GM23338 (cell line): ENCODE data around the gene MAGI1. TPM values are rescaled to one million over a fixed set of nuclear protein-coding genes. Genes with fewer than 3 reads are reported as not detected.

Experiments
- ATAC-seq: fragments of 200-7000 bp; cut with Tn5 transposase; 3 replicates; pipeline ENCODE4 v1.9.1; 2020
- DNase-seq: peaks from one replicate; pipeline ENCODE4 v3.0.0-alpha.2; 2015; ENCODE audit warnings: low spot score
- H2AFZ ChIP-seq: fragments of 200-600 bp; sonication (generic); 2 replicates; pipeline ENCODE4 v1.8.0; 2016; ENCODE audit warnings: antibody characterized with exemption, mild to moderate bottlenecking, moderate library complexity
- H3F3A ChIP-seq: fragments of 200-600 bp; sonication (generic); replicated peaks from 2 replicates; pipeline ENCODE4 v1.8.0; 2017; ENCODE audit warnings: antibody characterized with exemption, mixed run types, low read depth
- H3K27ac ChIP-seq: fragments of 200-600 bp; sonication (generic); 2 replicates; pipeline ENCODE4 v1.6.1; 2016; ENCODE audit warnings: low read depth
- H3K27me3 ChIP-seq: fragments of 200-600 bp; sonication (generic); 2 replicates; pipeline ENCODE4 v1.8.0; 2016; ENCODE audit warnings: mild to moderate bottlenecking, mixed run types, moderate library complexity; ENCODE audit not compliant: insufficient read depth
- H3K36me3 ChIP-seq: fragments of 200-600 bp; sonication (generic); 2 replicates; pipeline ENCODE4 v1.8.0; 2016; ENCODE audit warnings: mild to moderate bottlenecking; ENCODE audit not compliant: insufficient read depth
- H3K4me1 ChIP-seq: fragments of 200-600 bp; sonication (generic); 2 replicates; pipeline ENCODE4 v1.8.0; 2016; ENCODE audit warnings: mild to moderate bottlenecking, moderate library complexity; ENCODE audit not compliant: insufficient read depth
- H3K4me2 ChIP-seq: fragments of 200-600 bp; sonication (generic); 2 replicates; pipeline ENCODE4 v1.7.1; 2017; ENCODE audit warnings: mixed run types
- H3K4me3 ChIP-seq: fragments of 200-600 bp; sonication (generic); 2 replicates; pipeline ENCODE4 v1.6.1; 2016; ENCODE audit warnings: mixed run types
- H3K79me2 ChIP-seq: fragments of 200-600 bp; sonication (generic); replicated peaks from 2 replicates; pipeline ENCODE4 v1.8.0; 2017; ENCODE audit warnings: mild to moderate bottlenecking; ENCODE audit not compliant: insufficient read depth
- H3K9me2 ChIP-seq: fragments of 200-600 bp; sonication (generic); 2 replicates; pipeline ENCODE4 v1.8.0; 2017; ENCODE audit not compliant: insufficient read depth
- H4K20me1 ChIP-seq: fragments of 200-600 bp; sonication (generic); replicated peaks from 2 replicates; pipeline ENCODE4 v1.8.0; 2017; ENCODE audit warnings: mild to moderate bottlenecking; ENCODE audit not compliant: insufficient read depth
- H3K27ac Mint-ChIP-seq: 2 replicates; pipeline ENCODE4 v1.8.0; 2020; ENCODE audit warnings: inconsistent platforms, mild to moderate bottlenecking, moderate library complexity, mixed read lengths
- H3K27me3 Mint-ChIP-seq: 3 replicates; pipeline ENCODE4 v1.8.0; 2022; ENCODE audit warnings: low read depth, mild to moderate bottlenecking, moderate library complexity, mixed read lengths, inconsistent platforms; ENCODE audit not compliant: insufficient read depth, poor library complexity
- H3K36me3 Mint-ChIP-seq: 3 replicates; pipeline ENCODE4 v1.8.0; 2021; ENCODE audit warnings: low read depth, mild to moderate bottlenecking, inconsistent platforms, moderate library complexity, mixed read lengths
- H3K4me1 Mint-ChIP-seq: 3 replicates; pipeline ENCODE4 v1.8.0; 2020; ENCODE audit warnings: mild to moderate bottlenecking, inconsistent platforms, mixed read lengths
- H3K4me3 Mint-ChIP-seq: 3 replicates; pipeline ENCODE4 v1.8.0; 2021; ENCODE audit warnings: moderate library complexity, mild to moderate bottlenecking, inconsistent platforms, mixed read lengths
- H3K9me3 Mint-ChIP-seq: 3 replicates; pipeline ENCODE4 v1.8.0; 2020; ENCODE audit warnings: moderate library complexity, mild to moderate bottlenecking, inconsistent platforms, mixed read lengths
- CREB1 ChIP-seq: fragments of 250-450 bp; sonication (Bioruptor Pico); IDR thresholded peaks from 2 replicates; pipeline ENCODE4 v1.5.0; 2020; ENCODE audit warnings: low read depth, mild to moderate bottlenecking, moderate library complexity
- CTCF ChIP-seq, 2 experiments: fragments of 200-600 bp in 1 of 2; sonication (generic) in 1 of 2; conservative IDR thresholded peaks; 2 replicates each; pipeline versions ENCODE4 v1.5.1 to v1.6.1; 2016 to 2017; ENCODE audit warnings: antibody characterized with exemption in 2 of 2, low read depth in 2 of 2, mild to moderate bottlenecking in 2 of 2, moderate library complexity in 1 of 2
- EZH2 ChIP-seq: fragments of 200-600 bp; sonication (generic); IDR thresholded peaks from one replicate; pipeline ENCODE4 v1.8.0; 2017; ENCODE audit warnings: antibody characterized with exemption, mild to moderate bottlenecking, low read depth; ENCODE audit not compliant: unreplicated experiment
- EZH2phosphoT487 ChIP-seq: fragments of 200-600 bp; sonication (generic); IDR thresholded peaks from one replicate; pipeline ENCODE4 v1.8.1; 2018; ENCODE audit warnings: antibody characterized with exemption; ENCODE audit not compliant: unreplicated experiment
- JUNB ChIP-seq: IDR thresholded peaks from one replicate; pipeline ENCODE4 v1.6.1; 2016; ENCODE audit warnings: antibody characterized with exemption; ENCODE audit not compliant: unreplicated experiment
- NANOG ChIP-seq: IDR thresholded peaks from 2 replicates; pipeline ENCODE4 v1.6.1; 2016; ENCODE audit warnings: antibody characterized with exemption, borderline replicate concordance
- POLR2AphosphoS5 ChIP-seq: IDR thresholded peaks from 2 replicates; pipeline ENCODE4 v1.6.1; 2016; ENCODE audit warnings: antibody characterized with exemption, low read depth
- REST ChIP-seq: IDR thresholded peaks from one replicate; pipeline ENCODE4 v1.6.1; 2018; ENCODE audit warnings: antibody characterized with exemption; ENCODE audit not compliant: unreplicated experiment
- STAT1 ChIP-seq: IDR thresholded peaks from one replicate; pipeline ENCODE4 v1.6.1; 2016; ENCODE audit warnings: antibody characterized with exemption; ENCODE audit not compliant: unreplicated experiment
- ZNF114 ChIP-seq: fragments of 250-450 bp; sonication (Bioruptor Pico); IDR thresholded peaks from 2 replicates; pipeline ENCODE4 v1.5.0; 2020; ENCODE audit warnings: mild to moderate bottlenecking, moderate library complexity
- ZNF331 ChIP-seq: fragments of 250-450 bp; sonication (Bioruptor Pico); IDR thresholded peaks from 2 replicates; pipeline ENCODE4 v1.5.0; 2020; ENCODE audit warnings: low read depth, mild to moderate bottlenecking, moderate library complexity
- polyA plus RNA-seq: library from polyadenylated mRNA; unstranded; fragments of >200 nt; fragmentation: Nextera tagmentation; extraction: Ambion mirVana; gene quantifications from 2 replicates; pipeline ENCODE4 v1.2.1, GENCODE V29; 2016
- total RNA-seq: library from RNA; depleted of rRNA; stranded (reverse); fragments of >200 nt; shearing (Covaris generic); gene quantifications from 2 replicates; pipeline ENCODE4 v1.2.3, GENCODE V29; 2014
- TF ChIP-seq, protein P1 (sequence below): IDR thresholded peaks from 2 replicates; pipeline ENCODE4 v1.6.1; 2016; ENCODE audit warnings: antibody characterized with exemption
- TF ChIP-seq, protein P2 (sequence below): fragments of 250-450 bp; sonication (Bioruptor Pico); IDR thresholded peaks from 2 replicates; pipeline ENCODE4 v1.5.0; 2020; ENCODE audit warnings: mild to moderate bottlenecking, moderate library complexity

The MAGI1 gene
- total and polyA plus RNA-seq, 2 experiments from 2014 or later: 27.4 to 71.2 TPM

DNA sequence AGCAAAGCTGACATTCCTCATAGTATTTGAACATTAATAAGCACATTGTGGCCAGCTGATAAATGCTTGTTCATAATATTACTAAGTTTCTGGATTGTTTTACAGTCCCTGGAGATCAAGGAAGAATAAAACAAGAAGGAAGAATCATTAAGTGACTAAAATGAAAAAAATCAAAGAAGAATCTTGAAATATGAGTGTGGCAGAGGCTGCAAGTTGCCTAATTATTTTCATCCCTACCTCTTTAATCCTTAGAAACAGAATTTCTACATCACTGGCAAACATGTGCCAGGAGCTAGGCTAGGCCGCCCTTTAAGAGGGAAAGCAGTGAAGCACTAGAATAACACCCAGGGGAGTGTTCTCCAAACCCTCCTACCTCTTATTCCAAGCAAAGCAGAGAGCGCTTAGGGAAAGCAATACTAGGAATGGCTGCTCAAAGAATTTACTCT lies 98.9 kb downstream of the MAGI1 start:
- Histone ChIP-seq H4K20me1 (peaks cover 20% of the 10 kb centered on the region), H3K4me2 (no peak overlapping the region), H3F3A (no peaks in the 10 kb centered on the region), H3K27me3 (no peaks in the 10 kb centered on the region), H3K4me1 (peaks cover 15% of the 10 kb centered on the region), H3K36me3 (no peaks in the 10 kb centered on the region), H3K27ac (no peak overlapping the region), H3K9me2 (0 out of 2 replicates have a peak, but pooled peaks cover 4% of the 10 kb centered on the region), H3K4me3 (no peak overlapping the region), H2AFZ (no peak overlapping the region), H3K79me2 (peaks cover 69% of the 10 kb centered on the region)
- ATAC-seq: peak; percentile 58
- no peak overlapping the region for H3K27ac Mint-ChIP-seq
- H3K4me1 Mint-ChIP-seq: peaks cover 37% of the 10 kb centered on the region
- no peak for TF ChIP-seq ZNF114 (CRISPR knock-in tag)
- no peak for TF ChIP-seq REST
- no peak for TF ChIP-seq JUNB
- no peak for TF ChIP-seq CTCF (conservative IDR thresholded peaks at IDR 0.05; ENCODE audit: low read depth in 2 of 2)
- no peak for TF ChIP-seq EZH2
- TF ChIP-seq POLR2AphosphoS5: no peak
- TF ChIP-seq STAT1: no peak
- TF ChIP-seq, protein P1, sequence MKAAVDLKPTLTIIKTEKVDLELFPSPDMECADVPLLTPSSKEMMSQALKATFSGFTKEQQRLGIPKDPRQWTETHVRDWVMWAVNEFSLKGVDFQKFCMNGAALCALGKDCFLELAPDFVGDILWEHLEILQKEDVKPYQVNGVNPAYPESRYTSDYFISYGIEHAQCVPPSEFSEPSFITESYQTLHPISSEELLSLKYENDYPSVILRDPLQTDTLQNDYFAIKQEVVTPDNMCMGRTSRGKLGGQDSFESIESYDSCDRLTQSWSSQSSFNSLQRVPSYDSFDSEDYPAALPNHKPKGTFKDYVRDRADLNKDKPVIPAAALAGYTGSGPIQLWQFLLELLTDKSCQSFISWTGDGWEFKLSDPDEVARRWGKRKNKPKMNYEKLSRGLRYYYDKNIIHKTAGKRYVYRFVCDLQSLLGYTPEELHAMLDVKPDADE: no peak
- TF ChIP-seq CREB1 (CRISPR knock-in tag): no peak
- TF ChIP-seq, protein P2, sequence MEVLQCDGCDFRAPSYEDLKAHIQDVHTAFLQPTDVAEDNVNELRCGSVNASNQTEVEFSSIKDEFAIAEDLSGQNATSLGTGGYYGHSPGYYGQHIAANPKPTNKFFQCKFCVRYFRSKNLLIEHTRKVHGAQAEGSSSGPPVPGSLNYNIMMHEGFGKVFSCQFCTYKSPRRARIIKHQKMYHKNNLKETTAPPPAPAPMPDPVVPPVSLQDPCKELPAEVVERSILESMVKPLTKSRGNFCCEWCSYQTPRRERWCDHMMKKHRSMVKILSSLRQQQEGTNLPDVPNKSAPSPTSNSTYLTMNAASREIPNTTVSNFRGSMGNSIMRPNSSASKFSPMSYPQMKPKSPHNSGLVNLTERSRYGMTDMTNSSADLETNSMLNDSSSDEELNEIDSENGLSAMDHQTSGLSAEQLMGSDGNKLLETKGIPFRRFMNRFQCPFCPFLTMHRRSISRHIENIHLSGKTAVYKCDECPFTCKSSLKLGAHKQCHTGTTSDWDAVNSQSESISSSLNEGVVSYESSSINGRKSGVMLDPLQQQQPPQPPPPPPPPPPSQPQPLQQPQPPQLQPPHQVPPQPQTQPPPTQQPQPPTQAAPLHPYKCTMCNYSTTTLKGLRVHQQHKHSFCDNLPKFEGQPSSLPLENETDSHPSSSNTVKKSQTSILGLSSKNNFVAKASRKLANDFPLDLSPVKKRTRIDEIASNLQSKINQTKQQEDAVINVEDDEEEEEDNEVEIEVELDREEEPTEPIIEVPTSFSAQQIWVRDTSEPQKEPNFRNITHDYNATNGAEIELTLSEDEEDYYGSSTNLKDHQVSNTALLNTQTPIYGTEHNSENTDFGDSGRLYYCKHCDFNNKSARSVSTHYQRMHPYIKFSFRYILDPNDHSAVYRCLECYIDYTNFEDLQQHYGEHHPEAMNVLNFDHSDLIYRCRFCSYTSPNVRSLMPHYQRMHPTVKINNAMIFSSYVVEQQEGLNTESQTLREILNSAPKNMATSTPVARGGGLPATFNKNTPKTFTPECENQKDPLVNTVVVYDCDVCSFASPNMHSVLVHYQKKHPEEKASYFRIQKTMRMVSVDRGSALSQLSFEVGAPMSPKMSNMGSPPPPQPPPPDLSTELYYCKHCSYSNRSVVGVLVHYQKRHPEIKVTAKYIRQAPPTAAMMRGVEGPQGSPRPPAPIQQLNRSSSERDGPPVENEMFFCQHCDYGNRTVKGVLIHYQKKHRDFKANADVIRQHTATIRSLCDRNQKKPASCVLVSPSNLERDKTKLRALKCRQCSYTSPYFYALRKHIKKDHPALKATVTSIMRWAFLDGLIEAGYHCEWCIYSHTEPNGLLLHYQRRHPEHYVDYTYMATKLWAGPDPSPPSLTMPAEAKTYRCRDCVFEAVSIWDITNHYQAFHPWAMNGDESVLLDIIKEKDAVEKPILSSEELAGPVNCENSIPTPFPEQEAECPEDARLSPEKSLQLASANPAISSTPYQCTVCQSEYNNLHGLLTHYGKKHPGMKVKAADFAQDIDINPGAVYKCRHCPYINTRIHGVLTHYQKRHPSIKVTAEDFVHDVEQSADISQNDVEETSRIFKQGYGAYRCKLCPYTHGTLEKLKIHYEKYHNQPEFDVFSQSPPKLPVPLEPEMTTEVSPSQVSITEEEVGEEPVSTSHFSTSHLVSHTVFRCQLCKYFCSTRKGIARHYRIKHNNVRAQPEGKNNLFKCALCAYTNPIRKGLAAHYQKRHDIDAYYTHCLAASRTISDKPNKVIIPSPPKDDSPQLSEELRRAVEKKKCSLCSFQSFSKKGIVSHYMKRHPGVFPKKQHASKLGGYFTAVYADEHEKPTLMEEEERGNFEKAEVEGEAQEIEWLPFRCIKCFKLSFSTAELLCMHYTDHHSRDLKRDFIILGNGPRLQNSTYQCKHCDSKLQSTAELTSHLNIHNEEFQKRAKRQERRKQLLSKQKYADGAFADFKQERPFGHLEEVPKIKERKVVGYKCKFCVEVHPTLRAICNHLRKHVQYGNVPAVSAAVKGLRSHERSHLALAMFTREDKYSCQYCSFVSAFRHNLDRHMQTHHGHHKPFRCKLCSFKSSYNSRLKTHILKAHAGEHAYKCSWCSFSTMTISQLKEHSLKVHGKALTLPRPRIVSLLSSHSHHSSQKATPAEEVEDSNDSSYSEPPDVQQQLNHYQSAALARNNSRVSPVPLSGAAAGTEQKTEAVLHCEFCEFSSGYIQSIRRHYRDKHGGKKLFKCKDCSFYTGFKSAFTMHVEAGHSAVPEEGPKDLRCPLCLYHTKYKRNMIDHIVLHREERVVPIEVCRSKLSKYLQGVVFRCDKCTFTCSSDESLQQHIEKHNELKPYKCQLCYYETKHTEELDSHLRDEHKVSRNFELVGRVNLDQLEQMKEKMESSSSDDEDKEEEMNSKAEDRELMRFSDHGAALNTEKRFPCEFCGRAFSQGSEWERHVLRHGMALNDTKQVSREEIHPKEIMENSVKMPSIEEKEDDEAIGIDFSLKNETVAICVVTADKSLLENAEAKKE (CRISPR knock-in tag): no peak
- no peak for TF ChIP-seq NANOG
- no peak for TF ChIP-seq ZNF331 (CRISPR knock-in tag)
- TF ChIP-seq EZH2phosphoT487: no peak
- no peak for DNase-seq
- no peak overlapping the region for H3K4me3 Mint-ChIP-seq
- H3K9me3 Mint-ChIP-seq: no peaks in the 10 kb centered on the region
- H3K36me3 Mint-ChIP-seq: peaks cover 3% of the 10 kb centered on the region; the same call in 1 of the 3 replicates
- H3K27me3 Mint-ChIP-seq: peaks cover 7% of the 10 kb centered on the region
